Measurements from ENCODE around the gene PABPN1L.

DNA sequence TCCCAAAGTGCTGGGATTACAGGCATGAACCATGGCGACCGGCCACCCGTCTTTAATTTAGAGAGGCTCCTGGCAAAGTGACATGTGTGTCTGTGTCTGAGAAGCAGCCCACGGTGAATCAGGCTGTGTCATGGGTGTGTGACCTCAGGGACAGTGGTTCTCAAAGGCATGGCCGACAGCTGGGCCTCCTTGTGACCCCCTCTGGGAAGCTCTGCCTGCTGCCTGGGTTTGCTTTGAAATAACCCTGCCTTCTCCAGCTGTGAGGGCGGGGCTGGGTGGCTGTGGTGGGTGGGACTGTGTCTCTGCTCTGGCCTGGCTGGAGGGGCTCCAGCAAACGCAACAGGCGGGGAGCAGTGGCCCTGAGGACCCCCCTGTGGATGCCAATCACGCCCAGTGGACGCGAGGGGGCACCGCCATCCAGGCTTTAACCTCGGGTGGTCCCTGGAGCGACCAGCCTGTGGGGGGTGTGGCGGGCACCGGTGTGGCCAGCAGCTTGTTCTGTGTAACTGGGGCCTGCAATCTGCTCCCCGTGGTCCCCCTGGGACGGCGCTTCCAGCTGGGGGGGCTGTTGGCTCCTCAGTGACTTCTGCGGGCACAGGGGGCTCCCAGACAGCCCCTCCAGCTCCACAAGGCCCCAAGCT, 46.0 kb downstream of the PABPN1L start:
- TF ChIP-seq, protein P1, sequence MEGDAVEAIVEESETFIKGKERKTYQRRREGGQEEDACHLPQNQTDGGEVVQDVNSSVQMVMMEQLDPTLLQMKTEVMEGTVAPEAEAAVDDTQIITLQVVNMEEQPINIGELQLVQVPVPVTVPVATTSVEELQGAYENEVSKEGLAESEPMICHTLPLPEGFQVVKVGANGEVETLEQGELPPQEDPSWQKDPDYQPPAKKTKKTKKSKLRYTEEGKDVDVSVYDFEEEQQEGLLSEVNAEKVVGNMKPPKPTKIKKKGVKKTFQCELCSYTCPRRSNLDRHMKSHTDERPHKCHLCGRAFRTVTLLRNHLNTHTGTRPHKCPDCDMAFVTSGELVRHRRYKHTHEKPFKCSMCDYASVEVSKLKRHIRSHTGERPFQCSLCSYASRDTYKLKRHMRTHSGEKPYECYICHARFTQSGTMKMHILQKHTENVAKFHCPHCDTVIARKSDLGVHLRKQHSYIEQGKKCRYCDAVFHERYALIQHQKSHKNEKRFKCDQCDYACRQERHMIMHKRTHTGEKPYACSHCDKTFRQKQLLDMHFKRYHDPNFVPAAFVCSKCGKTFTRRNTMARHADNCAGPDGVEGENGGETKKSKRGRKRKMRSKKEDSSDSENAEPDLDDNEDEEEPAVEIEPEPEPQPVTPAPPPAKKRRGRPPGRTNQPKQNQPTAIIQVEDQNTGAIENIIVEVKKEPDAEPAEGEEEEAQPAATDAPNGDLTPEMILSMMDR (IDR thresholded peaks at IDR 0.05 in 8 of 11, conservative IDR thresholded peaks at IDR 0.05 in 3 of 11) = no peak
- no peak for TF ChIP-seq POLR2A (IDR thresholded peaks at IDR 0.05)
- no peak for TF ChIP-seq POLR2AphosphoS5 (IDR thresholded peaks at IDR 0.05)
